ENCODE data around the gene TNFAIP2.
"Not testable (repeated sequence)": the region's sequence is repeated elsewhere in the genome, so short reads cannot be mapped to it uniquely, and the experiment has no call there.

The TNFAIP2 gene

DNA sequence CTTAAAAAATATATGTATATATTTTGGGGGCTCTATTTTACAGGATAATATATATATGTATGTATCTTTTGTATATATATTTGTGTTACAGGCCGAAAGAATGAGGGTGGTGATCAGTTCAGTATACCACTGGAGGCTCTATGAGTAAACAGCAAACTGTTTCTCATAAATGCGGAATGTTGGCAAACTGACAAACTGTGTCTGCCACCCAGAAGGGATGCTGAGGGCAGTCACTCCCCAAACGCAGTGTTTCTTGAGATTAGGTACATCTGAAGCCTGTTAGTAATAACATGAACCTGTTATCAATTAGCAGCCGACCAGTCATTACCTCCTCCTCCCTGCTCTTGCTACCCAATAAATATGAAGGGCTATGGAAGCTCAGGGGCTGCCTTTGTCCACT lies 20.8 kb downstream of the TNFAIP2 start:
- DNase-seq: no peak
- Mint-ChIP-seq H3K9me3 (no peaks in the 10 kb centered on the region), H3K4me1 (peaks cover 49% of the 10 kb centered on the region), H3K4me3 (no peak overlapping the region), H3K36me3 (ENCODE audit: low read depth) (no peaks in the 10 kb centered on the region), H3K27me3 (ENCODE audit: low read depth, poor library complexity) (peaks cover 51% of the 10 kb centered on the region), H3K27ac (no peak overlapping the region)
- TF ChIP-seq, protein P1, sequence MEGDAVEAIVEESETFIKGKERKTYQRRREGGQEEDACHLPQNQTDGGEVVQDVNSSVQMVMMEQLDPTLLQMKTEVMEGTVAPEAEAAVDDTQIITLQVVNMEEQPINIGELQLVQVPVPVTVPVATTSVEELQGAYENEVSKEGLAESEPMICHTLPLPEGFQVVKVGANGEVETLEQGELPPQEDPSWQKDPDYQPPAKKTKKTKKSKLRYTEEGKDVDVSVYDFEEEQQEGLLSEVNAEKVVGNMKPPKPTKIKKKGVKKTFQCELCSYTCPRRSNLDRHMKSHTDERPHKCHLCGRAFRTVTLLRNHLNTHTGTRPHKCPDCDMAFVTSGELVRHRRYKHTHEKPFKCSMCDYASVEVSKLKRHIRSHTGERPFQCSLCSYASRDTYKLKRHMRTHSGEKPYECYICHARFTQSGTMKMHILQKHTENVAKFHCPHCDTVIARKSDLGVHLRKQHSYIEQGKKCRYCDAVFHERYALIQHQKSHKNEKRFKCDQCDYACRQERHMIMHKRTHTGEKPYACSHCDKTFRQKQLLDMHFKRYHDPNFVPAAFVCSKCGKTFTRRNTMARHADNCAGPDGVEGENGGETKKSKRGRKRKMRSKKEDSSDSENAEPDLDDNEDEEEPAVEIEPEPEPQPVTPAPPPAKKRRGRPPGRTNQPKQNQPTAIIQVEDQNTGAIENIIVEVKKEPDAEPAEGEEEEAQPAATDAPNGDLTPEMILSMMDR (IDR thresholded peaks at IDR 0.05): no peak

- Mint-ChIP-seq H3K4me1 (peaks cover 29% of the 10 kb centered on the region), H3K9me3 (no peaks in the 10 kb centered on the region), H3K4me3 (no peak overlapping the region), H3K27ac (no peak overlapping the region), H3K36me3 (ENCODE audit: low read depth) (no peaks in the 10 kb centered on the region), H3K27me3 (ENCODE audit: low read depth, poor library complexity) (peaks cover 44% of the 10 kb centered on the region)
- no peak for DNase-seq
- TF ChIP-seq, protein P1 (IDR thresholded peaks at IDR 0.05): no peak
These were observed 23.0 kb downstream of the TNFAIP2 start for GRCh38 chr14:103146141-103146709.

DNA sequence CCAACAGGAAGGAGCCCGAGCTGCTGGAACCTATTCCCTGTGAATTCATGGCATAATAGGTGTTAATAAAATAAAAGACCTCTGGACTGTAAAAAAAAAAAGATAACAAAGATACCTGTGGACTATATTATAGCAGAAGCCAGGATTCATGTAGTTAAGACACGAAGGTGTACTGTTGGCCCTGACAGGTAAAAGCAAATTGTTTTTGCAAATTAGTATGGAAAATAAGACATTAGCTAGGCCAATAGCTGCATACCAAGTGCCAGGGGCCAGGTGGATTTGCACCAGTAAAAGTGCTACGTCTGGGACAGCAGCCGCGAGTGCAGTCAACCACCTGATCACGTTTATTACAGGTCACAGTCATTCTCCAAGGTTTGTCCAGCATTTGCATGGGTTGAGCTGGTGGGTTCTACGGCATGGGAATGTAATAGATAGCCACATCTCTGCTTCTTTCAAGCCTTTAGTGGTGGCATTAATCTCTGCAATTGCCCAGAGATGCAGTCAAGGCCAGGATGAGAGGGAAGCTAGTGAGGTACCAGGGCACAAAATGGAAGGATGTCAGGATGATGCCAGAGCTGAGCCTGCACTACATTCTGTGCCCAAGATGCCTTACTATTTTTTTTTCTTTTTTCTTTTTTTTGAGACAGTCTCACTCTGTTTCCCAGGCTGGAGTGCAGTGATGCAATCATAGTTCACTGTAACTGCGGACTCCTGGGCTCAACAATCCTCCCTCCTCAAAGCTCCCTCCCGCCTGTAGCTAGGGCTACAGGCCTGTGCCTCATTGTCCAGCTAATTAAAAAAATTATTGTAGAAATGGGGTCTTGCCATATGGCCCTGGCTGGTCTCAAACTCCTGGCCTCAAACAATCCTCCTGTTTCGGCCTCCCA lies 26.3 kb downstream of the TNFAIP2 start:
- Mint-ChIP-seq H3K9me3 (no peaks in the 10 kb centered on the region), H3K36me3 (ENCODE audit: low read depth) (no peaks in the 10 kb centered on the region), H3K27ac (no peak overlapping the region), H3K4me1 (peaks cover 12% of the 10 kb centered on the region), H3K27me3 (ENCODE audit: low read depth, poor library complexity) (peaks cover 29% of the 10 kb centered on the region), H3K4me3 (no peak overlapping the region)
- no peak for DNase-seq
- TF ChIP-seq, protein P1 (IDR thresholded peaks at IDR 0.05): no peak

DNA sequence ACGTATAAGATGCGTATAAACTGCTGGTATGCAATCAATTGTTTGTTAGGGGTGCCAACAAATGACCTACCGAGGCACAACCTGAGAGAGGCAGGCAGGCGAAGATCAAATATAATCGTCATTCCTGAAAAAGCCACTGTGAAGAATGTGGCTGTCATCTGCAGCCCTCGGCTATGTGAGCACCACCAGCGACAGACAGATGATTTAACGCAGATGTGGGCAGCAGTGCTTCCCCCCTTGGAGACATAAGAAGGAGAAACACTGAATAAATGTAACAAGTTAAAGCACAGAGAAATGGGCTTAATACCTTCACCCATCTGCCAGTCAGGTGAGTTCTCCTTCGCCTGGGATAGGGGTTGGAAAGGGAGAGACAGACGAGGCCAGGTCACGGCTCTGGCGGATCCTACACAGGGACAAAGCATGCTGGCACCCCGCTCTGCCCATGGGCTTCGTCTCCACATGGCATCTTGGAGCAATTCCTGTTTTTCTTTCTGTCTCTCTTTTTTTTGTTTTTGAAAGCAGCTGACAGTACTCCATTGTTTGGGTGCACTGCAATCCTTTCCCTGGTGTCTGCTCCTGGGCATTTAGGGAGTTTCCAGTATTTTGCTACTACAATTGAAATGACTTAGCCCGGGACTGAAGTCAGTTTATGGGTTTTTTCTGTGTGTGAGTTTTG lies 28.1 kb downstream of the TNFAIP2 start:
- H3K27me3 Mint-ChIP-seq (ENCODE audit: low read depth, poor library complexity): peaks cover 28% of the 10 kb centered on the region
- H3K4me1 Mint-ChIP-seq: peaks cover 16% of the 10 kb centered on the region
- H3K27ac Mint-ChIP-seq: no peak overlapping the region
- no peak overlapping the region for H3K4me3 Mint-ChIP-seq
- H3K9me3 Mint-ChIP-seq: no peaks in the 10 kb centered on the region
- no peak for DNase-seq
- H3K36me3 Mint-ChIP-seq (ENCODE audit: low read depth): no peaks in the 10 kb centered on the region
- TF ChIP-seq, protein P1 (IDR thresholded peaks at IDR 0.05): no peak

DNA sequence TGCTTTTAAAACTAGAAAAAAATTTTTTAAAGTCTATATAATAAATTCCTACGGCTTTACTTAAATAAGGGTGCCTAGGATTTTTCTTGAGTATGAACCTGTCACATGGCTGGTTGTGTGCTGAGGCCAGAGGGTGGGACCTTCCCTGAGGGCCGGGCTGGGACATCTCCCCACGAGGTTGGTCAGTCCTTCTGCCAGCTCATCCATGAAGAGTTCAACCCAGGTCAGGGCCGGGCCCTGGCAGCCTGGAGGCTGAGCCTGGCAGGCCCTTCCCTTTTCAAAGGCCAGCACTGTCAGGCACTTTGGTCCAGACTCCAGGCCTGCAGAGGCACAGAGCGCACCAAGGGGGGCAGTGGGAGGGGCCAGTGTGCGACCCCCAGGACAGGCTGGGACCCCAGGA lies 31.7 kb downstream of the TNFAIP2 start:
- TF ChIP-seq, protein P1 (IDR thresholded peaks at IDR 0.05): no peak
- Mint-ChIP-seq H3K9me3 (no peaks in the 10 kb centered on the region), H3K4me3 (no peak overlapping the region), H3K4me1 (peaks cover 37% of the 10 kb centered on the region), H3K36me3 (ENCODE audit: low read depth) (no peaks in the 10 kb centered on the region), H3K27me3 (ENCODE audit: low read depth, poor library complexity) (peaks cover 19% of the 10 kb centered on the region), H3K27ac (no peak overlapping the region)
- peak; percentile 57 for DNase-seq

DNA sequence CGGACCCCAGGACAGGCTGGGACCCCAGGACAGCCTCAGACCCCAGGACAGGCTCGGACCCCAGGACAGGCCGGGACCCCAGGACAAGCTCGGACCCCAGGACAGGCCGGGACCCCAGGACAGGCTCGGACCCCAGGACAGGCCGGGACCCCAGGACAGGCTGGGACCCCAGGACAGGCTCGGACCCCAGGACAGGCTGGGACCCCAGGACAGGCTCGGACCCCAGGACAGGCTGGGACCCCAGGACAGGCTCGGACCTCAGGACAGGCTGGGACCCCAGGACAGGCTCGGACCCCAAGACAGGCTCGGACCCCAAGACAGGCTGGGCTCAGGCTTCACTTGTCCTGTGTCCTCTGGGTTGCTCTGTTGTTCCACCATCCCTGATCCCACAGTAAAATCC lies 32.2 kb downstream of the TNFAIP2 start:
- H3K9me3 Mint-ChIP-seq; H3K36me3 Mint-ChIP-seq (ENCODE audit: low read depth); DNase-seq; H3K27ac Mint-ChIP-seq; H3K4me3 Mint-ChIP-seq: not testable (repeated sequence)
- Mint-ChIP-seq H3K27me3 (ENCODE audit: low read depth, poor library complexity) (peaks cover 19% of the 10 kb centered on the region), H3K4me1 (peaks cover 37% of the 10 kb centered on the region)
